ENCODE data around the gene BMPR2.
A peak's percentile ranks its signal among the peaks of the same experiment; 100 is the strongest.
"Not testable (repeated sequence)": the region's sequence is repeated elsewhere in the genome, so short reads cannot be mapped to it uniquely, and the experiment has no call there.

The BMPR2 gene

GRCh38 chr2:202535290-202535689 lies 159.2 kb downstream of the BMPR2 start:
- not testable (repeated sequence) for DNase-seq (ENCODE audit: low spot score)

DNA sequence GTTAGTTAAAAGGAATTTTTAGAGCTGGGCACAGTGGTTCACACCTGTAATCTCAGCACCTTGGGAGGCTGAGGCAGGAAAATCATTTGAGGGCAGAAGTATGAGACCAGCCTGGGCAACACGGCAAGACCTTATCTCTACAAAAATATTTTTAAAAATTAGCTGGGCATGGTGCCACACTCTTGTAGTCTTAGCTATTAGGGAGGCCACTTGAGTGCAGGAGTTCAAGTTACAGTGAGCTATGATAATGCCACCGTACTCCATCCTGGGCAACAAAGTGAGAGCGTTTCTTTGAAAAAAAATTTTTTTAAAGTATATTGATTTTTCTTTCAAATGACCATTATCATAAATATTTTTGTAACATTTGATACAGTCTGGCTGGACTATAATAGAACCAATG lies 165.0 kb downstream of the BMPR2 start:
- DNase-seq (ENCODE audit: low spot score) = no peak

DNA sequence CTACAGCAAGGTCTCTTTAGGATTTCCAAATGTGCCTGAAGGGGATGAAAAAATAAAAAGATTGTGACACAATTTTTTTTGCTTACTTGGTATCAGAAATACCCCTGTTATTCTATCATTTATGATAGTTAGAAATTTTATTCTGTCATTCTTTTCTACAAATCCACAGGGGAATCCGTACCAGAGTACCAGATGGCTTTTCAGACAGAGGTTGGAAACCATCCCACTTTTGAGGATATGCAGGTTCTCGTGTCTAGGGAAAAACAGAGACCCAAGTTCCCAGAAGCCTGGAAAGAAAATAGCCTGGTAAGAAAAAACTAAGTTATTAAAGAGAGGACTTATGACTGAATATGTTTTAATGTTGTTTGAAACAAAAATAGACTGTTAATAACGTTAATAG lies 166.0 kb downstream of the BMPR2 start:
- no peak for DNase-seq (ENCODE audit: low spot score)

GRCh38 chr2:202545523-202545922 lies 169.4 kb downstream of the BMPR2 start:
- no peak for DNase-seq (ENCODE audit: low spot score)

DNA sequence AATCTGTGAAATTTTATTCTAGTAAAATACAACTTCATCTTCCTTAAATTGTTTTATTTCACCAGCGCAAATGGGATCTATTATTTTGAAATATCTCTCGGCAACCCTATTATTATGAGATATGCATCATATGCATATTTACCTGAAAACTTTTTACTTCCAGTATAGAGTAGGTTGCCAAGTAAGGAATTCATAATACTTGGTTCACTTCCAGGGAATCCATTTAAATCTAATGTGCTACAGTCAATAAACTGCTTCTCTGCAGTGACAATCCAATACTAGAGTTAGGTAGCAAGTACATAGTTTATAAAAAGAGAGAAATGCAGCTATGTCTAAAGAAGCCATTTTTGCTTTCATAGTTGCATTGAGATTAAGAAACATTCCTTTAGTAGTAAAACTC lies 169.8 kb downstream of the BMPR2 start:
- no peak for DNase-seq (ENCODE audit: low spot score)

- DNase-seq (ENCODE audit: low spot score) = not testable (repeated sequence)
These were observed 170.5 kb downstream of the BMPR2 start for GRCh38 chr2:202546499-202547141.

GRCh38 chr2:202548240-202548639 lies 172.1 kb downstream of the BMPR2 start:
- no peak for DNase-seq (ENCODE audit: low spot score)

DNA sequence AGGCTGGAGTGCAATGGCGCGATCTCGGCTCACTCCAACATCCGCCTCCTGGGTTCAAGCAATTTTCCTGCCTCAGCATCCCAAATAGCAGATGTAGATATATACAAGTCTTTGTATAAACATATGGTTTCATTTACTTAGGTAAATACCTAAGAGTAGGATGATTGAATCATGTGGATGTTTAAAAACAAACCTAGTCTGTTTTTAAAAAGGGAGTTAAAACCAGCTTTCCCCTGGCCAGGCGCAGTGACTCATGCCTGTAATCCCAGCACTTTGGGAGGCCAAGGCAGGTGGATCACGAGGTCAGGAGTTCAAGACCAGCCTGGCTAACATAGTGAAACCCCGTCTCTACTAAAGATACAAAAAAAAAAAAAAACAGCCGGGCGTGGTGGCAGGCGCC lies 174.9 kb downstream of the BMPR2 start:
- DNase-seq (ENCODE audit: low spot score) = not testable (repeated sequence)

GRCh38 chr2:202555356-202555755 lies 179.2 kb downstream of the BMPR2 start:
- DNase-seq (ENCODE audit: low spot score) = no peak

DNA sequence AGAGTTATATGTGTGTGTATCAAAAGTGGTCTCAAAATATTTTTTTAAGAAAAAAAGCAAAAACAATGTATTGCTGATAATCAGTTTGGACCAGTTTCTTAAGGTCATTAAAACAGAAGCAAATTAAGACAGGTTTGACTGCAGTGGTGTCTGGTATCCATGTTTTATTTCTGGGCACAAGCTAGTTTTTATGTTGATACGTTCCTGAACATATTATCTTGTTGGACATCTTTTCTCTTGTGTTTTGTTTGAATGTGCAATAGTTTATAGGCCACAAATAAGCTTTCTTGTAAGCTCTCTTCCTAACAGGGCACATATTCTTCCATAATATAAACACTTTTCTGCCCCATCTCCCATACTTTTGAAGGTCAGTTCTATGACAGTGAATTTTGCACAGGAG lies 184.1 kb downstream of the BMPR2 start:
- no peak for DNase-seq (ENCODE audit: low spot score)

DNA sequence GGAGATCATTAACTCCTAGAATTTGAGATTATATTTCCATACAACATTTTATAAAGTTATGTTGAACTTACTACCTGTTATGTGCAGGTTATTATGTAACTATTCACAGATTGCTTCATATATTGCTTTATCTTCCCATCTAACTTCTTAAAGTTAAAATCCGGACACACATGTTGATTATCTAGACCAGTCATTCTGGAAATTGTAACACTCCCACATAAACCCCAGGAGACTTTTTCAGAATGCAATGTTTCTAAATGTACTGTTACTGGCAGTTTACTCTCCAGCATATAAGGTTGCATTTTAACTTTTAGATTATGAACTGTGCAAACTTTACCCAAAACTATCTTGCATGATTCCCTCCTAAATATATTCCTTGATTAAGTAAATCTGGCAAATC lies 188.1 kb downstream of the BMPR2 start:
- DNase-seq (ENCODE audit: low spot score) = no peak

- no peak for DNase-seq (ENCODE audit: low spot score)
These were observed 190.2 kb downstream of the BMPR2 start for GRCh38 chr2:202566286-202566685.

GRCh38 chr2:202574541-202574940 lies 198.4 kb downstream of the BMPR2 start:
- no peak for DNase-seq (ENCODE audit: low spot score)

- not testable (repeated sequence) for DNase-seq (ENCODE audit: low spot score)
These were observed 199.1 kb downstream of the BMPR2 start for GRCh38 chr2:202575194-202575593.

DNA sequence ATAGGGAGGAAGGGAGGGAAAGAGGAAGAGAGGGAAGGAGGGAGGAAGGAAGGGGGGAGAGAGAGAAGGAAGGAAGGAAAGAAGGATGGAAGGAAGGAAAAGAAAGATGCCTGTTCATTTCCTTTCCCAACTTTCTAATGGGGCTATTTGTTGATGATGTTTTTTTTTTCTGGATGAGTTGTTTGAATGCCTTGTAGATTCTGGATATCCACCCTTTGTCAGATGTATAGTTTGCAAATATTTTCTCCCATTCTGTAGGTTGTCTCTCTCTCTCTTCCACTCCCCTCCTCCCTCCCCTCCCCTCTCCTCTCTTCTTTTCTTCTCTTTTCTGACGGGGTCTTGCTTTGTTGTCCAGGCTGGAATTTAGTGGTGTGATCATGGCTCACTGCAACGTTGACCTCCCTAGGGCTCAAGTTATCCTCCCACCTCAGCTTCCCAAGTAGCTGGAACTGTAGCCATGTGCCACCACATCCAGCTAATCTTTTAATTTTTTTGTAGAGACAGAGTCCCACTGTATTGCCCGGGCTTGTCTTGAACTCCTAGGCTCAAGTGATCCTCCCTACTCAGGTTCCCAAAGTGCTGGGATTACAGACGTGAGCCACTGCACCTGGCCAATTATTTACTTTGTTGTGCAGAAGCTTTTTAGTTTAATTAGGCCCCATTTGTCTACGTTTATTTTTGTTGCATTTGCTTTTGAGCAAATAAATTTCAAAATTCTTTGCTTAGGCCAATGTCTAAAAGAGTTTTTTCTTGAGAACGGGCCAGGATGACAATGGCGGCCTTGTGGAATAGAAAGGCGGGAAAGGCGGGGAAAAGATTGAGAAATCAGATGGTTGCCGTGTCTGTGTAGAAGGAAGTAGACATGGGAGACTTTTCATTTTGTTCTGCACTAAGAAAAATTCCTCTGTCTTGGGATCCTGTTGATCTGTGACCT lies 201.4 kb downstream of the BMPR2 start:
- DNase-seq (ENCODE audit: low spot score) = no peak

GRCh38 chr2:202582846-202583245 lies 206.7 kb downstream of the BMPR2 start:
- not testable (repeated sequence) for DNase-seq (ENCODE audit: low spot score)

DNA sequence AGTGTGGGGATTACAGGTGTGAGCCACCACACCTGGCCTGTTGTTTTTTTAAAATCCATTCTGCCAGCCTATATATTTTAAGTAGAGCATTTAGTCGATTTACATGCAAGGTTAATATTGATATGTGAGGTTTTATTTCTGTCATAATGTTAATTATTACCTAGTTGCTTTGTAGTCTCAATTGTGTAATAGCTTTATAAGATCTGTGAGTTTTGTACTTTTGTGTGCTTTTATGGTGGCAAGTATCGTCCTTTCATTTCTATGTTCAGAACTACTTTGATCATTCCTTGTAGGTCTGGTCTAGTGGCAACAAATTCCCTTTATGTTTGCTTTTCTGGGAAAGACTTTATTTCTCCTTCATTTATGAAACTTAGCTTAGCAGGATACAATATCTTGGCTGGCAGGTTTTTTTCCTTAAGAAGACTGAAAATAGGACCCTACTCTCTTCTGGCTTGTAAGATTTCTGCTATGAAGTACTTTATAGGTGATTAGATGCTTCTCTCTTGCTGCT lies 207.6 kb downstream of the BMPR2 start:
- DNase-seq (ENCODE audit: low spot score) = no peak

DNA sequence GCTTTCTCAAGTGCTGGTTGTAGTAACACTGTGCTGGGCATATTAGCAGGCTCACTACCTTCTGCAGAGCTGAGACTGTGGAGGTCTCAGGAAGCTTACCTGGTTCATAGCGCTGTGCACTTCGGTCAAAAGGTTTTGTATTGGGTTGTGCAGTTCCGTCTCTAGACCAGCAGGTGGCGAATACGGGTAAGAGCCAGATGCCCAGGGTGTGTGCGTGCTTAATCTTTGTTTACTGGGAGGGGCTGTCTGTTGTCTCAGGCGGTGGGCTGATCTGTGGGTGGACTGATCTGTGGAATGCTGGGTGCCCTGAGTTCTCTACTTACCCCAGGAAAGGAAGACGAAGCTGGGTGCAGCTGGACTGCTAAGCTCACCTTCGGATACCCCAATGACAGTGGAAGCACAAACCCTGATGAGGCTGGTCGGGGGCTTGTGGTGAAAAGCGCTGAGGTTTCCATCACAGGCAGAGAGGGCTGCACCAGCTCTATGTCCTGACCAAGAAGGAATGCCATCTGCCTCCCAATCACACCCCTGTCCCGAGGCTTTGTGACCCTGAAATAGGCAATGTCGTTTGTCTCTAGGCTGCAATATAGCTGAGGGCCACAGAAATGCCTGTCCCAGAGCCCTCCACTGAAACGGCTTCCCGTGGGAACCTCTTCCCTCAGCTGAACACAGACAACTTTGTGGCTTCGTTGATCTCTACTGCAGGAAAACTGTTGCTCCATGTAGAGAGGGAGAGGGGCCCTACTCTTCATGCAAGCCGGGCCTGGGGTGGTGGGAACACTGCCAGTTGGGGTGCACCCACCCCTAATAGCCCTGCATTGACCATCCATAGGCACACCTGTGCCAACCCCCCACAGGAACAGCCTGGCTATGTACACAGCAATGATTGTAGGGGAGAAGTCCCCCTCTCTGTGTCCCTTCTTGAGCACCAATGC lies 212.8 kb downstream of the BMPR2 start:
- DNase-seq (ENCODE audit: low spot score) = peak; percentile 81

DNA sequence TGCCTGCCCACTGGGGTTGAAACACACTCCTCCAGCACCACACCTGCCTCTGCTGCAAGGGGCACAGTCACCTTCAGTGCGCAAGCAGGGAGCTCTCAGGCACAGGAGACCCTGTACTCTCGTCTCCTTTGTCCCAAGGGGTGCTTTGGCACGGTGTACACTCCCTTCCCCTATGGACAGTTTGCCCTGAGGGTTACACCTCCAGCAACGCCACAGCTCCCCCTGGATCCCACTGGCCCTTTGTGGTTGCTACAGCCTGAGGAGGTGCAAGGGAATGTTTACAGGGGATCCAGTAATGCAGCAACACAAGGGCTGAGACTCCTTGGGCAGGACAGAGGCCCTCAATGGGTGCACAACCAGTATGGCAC lies 213.4 kb downstream of the BMPR2 start:
- no peak for DNase-seq (ENCODE audit: low spot score)

- DNase-seq (ENCODE audit: low spot score) = no peak
These were observed 216.4 kb downstream of the BMPR2 start for GRCh38 chr2:202592566-202592965.

- no peak for DNase-seq (ENCODE audit: low spot score)
These were observed 223.0 kb downstream of the BMPR2 start for GRCh38 chr2:202599105-202599504.

DNA sequence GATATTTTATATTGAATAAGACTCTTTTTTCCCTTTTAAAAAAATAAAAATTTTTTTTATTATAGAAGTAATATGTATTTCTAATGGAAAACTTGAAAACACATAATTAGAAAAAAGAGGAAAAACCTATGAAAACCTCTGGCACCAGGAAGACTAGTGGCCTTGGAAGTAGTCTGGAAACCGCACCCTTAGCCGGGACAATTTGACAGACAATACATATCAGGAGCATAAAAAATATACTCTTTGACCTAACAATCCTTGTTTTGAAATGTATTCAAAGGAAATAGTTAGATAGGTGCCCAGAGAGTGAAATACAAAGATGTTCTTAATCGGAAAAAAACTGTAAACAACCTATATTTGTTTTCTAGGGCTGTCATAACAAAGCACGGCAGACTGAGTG lies 223.8 kb downstream of the BMPR2 start:
- no peak for DNase-seq (ENCODE audit: low spot score)
